ENCODE results near the gene PANK2. TPM values are rescaled to one million over a fixed set of nuclear protein-coding genes. Genes with fewer than 3 reads are reported as not detected.

PANK2 gene
- total and polyA plus RNA-seq, 2 donors (not counting 1 experiment from before 2014, with no cell fraction given): 33.7 to 51.7 TPM

GRCh38 chr20:3846740-3847428 lies 42.3 kb upstream of the PANK2 start, which contains the start of gene MAVS:
TSS of gene MAVS (plus strand) at chr20:3846834. CDS start at chr20:3854625, 7,791 bp downstream.
- Histone ChIP-seq H3K4me2 (ENCODE audit: extremely low read depth, insufficient read depth, low read length) (peak within 1 kb of the TSS; percentile 100), H3K27ac (ENCODE audit: insufficient read depth, low read length) (peak within 1 kb of the TSS; percentile 83), H3K4me1 (ENCODE audit: control insufficient read depth, extremely low read depth, insufficient read depth, low read length) (peaks cover 7% of the 10 kb centered on the region), H3K9me3 (ENCODE audit: control insufficient read depth, insufficient read depth, low read depth, low read length) (no peaks in the 10 kb centered on the region), H3K79me2 (ENCODE audit: control insufficient read depth, insufficient read depth, low read length) (peaks cover 31% of the 10 kb centered on the region), H4K20me1 (ENCODE audit: control insufficient read depth, extremely low read depth, insufficient read depth, low read length) (no peaks in the 10 kb centered on the region), H3K36me3 (ENCODE audit: control insufficient read depth, insufficient read depth, low read length) (no peaks in the 10 kb centered on the region), H3K27me3 (ENCODE audit: control insufficient read depth, insufficient read depth, low read length) (no peaks in the 10 kb centered on the region), H3K9ac (ENCODE audit: insufficient read depth, low read length) (peak within 1 kb of the TSS; percentile 91), H2AFZ (ENCODE audit: low read length) (peak within 1 kb of the TSS; percentile 65), H3K4me3 (replicated peaks in 1 of 4; ENCODE audit: control extremely low read depth in 1 of 4, insufficient read depth in 1 of 4, low read depth in 3 of 4, low read length in 4 of 4) (peak within 1 kb of the TSS; percentile 73 to 96 (median 93))
- TF ChIP-seq CTCF (conservative IDR thresholded peaks at IDR 0.05 in 1 of 2, IDR thresholded peaks at IDR 0.05 in 1 of 2; ENCODE audit: low read depth in 1 of 2, low read length in 2 of 2) (no peak), EZH2 (IDR thresholded peaks at IDR 0.05; ENCODE audit: low read length, missing control alignments) (no peak)
- peak; percentile 75 to 77 for DNase-seq (ENCODE audit: low read depth in 2 of 2)

GRCh38 chr20:3847429-3847940 lies 41.7 kb upstream of the PANK2 start:
- peak overlapping the region; percentile 73 to 96 (median 93) for H3K4me3 ChIP-seq (replicated peaks in 1 of 4; ENCODE audit: control extremely low read depth in 1 of 4, insufficient read depth in 1 of 4, low read depth in 3 of 4, low read length in 4 of 4)
- no peak for TF ChIP-seq EZH2 (IDR thresholded peaks at IDR 0.05; ENCODE audit: low read length, missing control alignments)
- no peak for TF ChIP-seq CTCF (conservative IDR thresholded peaks at IDR 0.05 in 1 of 2, IDR thresholded peaks at IDR 0.05 in 1 of 2; ENCODE audit: low read depth in 1 of 2, low read length in 2 of 2)
- peaks cover 7% of the 10 kb centered on the region for H3K4me1 ChIP-seq (ENCODE audit: control insufficient read depth, extremely low read depth, insufficient read depth, low read length)
- no peaks in the 10 kb centered on the region for H4K20me1 ChIP-seq (ENCODE audit: control insufficient read depth, extremely low read depth, insufficient read depth, low read length)
- peak; percentile 23 to 24 for DNase-seq (ENCODE audit: low read depth in 2 of 2)
- H3K27me3 ChIP-seq (ENCODE audit: control insufficient read depth, insufficient read depth, low read length): no peaks in the 10 kb centered on the region
- peaks cover 34% of the 10 kb centered on the region for H3K79me2 ChIP-seq (ENCODE audit: control insufficient read depth, insufficient read depth, low read length)
- peak overlapping the region; percentile 62 for H2AFZ ChIP-seq (ENCODE audit: low read length)
- peak overlapping the region; percentile 91 for H3K9ac ChIP-seq (ENCODE audit: insufficient read depth, low read length)
- H3K36me3 ChIP-seq (ENCODE audit: control insufficient read depth, insufficient read depth, low read length): no peaks in the 10 kb centered on the region
- peak overlapping the region; percentile 83 for H3K27ac ChIP-seq (ENCODE audit: insufficient read depth, low read length)
- H3K4me2 ChIP-seq (ENCODE audit: extremely low read depth, insufficient read depth, low read length): peak overlapping the region; percentile 84
- no peaks in the 10 kb centered on the region for H3K9me3 ChIP-seq (ENCODE audit: control insufficient read depth, insufficient read depth, low read depth, low read length)

- Histone ChIP-seq H3K9me3 (ENCODE audit: control insufficient read depth, insufficient read depth, low read depth, low read length) (no peaks in the 10 kb centered on the region), H3K27me3 (ENCODE audit: control insufficient read depth, insufficient read depth, low read length) (no peaks in the 10 kb centered on the region), H3K4me3 (replicated peaks in 1 of 4; ENCODE audit: control extremely low read depth in 1 of 4, insufficient read depth in 1 of 4, low read depth in 3 of 4, low read length in 4 of 4) (no peak overlapping the region), H3K36me3 (ENCODE audit: control insufficient read depth, insufficient read depth, low read length) (no peaks in the 10 kb centered on the region), H2AFZ (ENCODE audit: low read length) (no peak overlapping the region), H3K79me2 (ENCODE audit: control insufficient read depth, insufficient read depth, low read length) (peaks cover 34% of the 10 kb centered on the region), H3K27ac (ENCODE audit: insufficient read depth, low read length) (no peak overlapping the region), H4K20me1 (ENCODE audit: control insufficient read depth, extremely low read depth, insufficient read depth, low read length) (no peaks in the 10 kb centered on the region), H3K4me1 (ENCODE audit: control insufficient read depth, extremely low read depth, insufficient read depth, low read length) (peaks cover 4% of the 10 kb centered on the region), H3K4me2 (ENCODE audit: extremely low read depth, insufficient read depth, low read length) (no peak overlapping the region), H3K9ac (ENCODE audit: insufficient read depth, low read length) (no peak overlapping the region)
- TF ChIP-seq EZH2 (IDR thresholded peaks at IDR 0.05; ENCODE audit: low read length, missing control alignments): no peak
- TF ChIP-seq CTCF (conservative IDR thresholded peaks at IDR 0.05 in 1 of 2, IDR thresholded peaks at IDR 0.05 in 1 of 2; ENCODE audit: low read depth in 1 of 2, low read length in 2 of 2): no peak
- no peak for DNase-seq (ENCODE audit: low read depth in 2 of 2)
Observed at GRCh38 chr20:3848565-3848964, 40.6 kb upstream of the PANK2 start.
